Smooth muscle cell (in vitro differentiated cells): ENCODE results near the gene UBE2Q2. TPM values are rescaled to one million over a fixed set of nuclear protein-coding genes. Genes with fewer than 3 reads are reported as not detected.
A peak's percentile ranks its signal among the peaks of the same experiment; 100 is the strongest.

ENCODE experiments used
- DNase-seq: peaks from one replicate; lab custom pipeline; 2025; ENCODE audit not compliant: unreplicated experiment; lab: John Stamatoyannopoulos, UW
- H2AFZ ChIP-seq: fragments of 200-600 bp; sonication (generic); 2 replicates; pipeline ENCODE4 v1.6.0; 2016; ENCODE audit warnings: antibody characterized with exemption, low read depth, mild to moderate bottlenecking
- H3F3A ChIP-seq: fragments of 200-600 bp; sonication (generic); 2 replicates; pipeline ENCODE4 v1.6.0; 2017; ENCODE audit warnings: antibody characterized with exemption, low read depth
- H3K27ac ChIP-seq: fragments of 200-600 bp; sonication (generic); 2 replicates; pipeline ENCODE4 v1.5.1; 2016; ENCODE audit warnings: low read depth, mild to moderate bottlenecking
- H3K27me3 ChIP-seq: fragments of 200-600 bp; sonication (generic); 2 replicates; pipeline ENCODE4 v1.6.1; 2016; ENCODE audit warnings: low read depth, mild to moderate bottlenecking
- H3K36me3 ChIP-seq: fragments of 200-600 bp; sonication (generic); 2 replicates; pipeline ENCODE4 v1.5.1; 2016; ENCODE audit warnings: low read depth
- H3K4me1 ChIP-seq: fragments of 200-600 bp; sonication (generic); 2 replicates; pipeline ENCODE4 v1.5.1; 2016; ENCODE audit warnings: low read depth
- H3K4me2 ChIP-seq: fragments of 200-600 bp; sonication (generic); 2 replicates; pipeline ENCODE4 v1.6.0; 2016; ENCODE audit warnings: mild to moderate bottlenecking
- H3K4me3 ChIP-seq: fragments of 200-600 bp; sonication (generic); 2 replicates; pipeline ENCODE4 v1.5.1; 2016; ENCODE audit warnings: mild to moderate bottlenecking
- H3K79me2 ChIP-seq: fragments of 200-600 bp; sonication (generic); 2 replicates; pipeline ENCODE4 v1.6.0; 2016; ENCODE audit warnings: low read depth, mild to moderate bottlenecking
- H3K9ac ChIP-seq: fragments of 200-600 bp; sonication (generic); 2 replicates; pipeline ENCODE4 v1.6.0; 2016; ENCODE audit warnings: low read depth
- H3K9me3 ChIP-seq: fragments of 200-600 bp; sonication (generic); replicated peaks from 2 replicates; pipeline ENCODE4 v1.5.1; 2016; ENCODE audit warnings: low read depth
- H4K20me1 ChIP-seq: fragments of 200-600 bp; sonication (generic); 2 replicates; pipeline ENCODE4 v1.6.0; 2016; ENCODE audit warnings: low read depth
- WGBS: methylation state at CpG from one replicate; pipeline ENCODE4 v1.1.7; 2016; ENCODE audit warnings: low lambda C conversion rate; 5-methylcytosine and 5-hydroxymethylcytosine counted together
- polyA plus RNA-seq: library from polyadenylated mRNA; unstranded; fragments of >200 nt; fragmentation: Nextera tagmentation; extraction: Ambion mirVana; gene quantifications from 2 replicates; pipeline ENCODE4 v1.2.1, GENCODE V29; 2016
- total RNA-seq: library from RNA; depleted of rRNA; stranded (reverse); fragments of >200 nt; gene quantifications from 2 replicates; pipeline ENCODE4 v1.2.3, GENCODE V29; 2014
- TF ChIP-seq, protein P1 (sequence below): fragments of 200-600 bp; sonication (generic); IDR thresholded peaks from 2 replicates; pipeline ENCODE4 v1.5.1; 2017; ENCODE audit warnings: borderline replicate concordance, mild to moderate bottlenecking, antibody characterized with exemption; ENCODE audit not compliant: insufficient read depth, poor library complexity, severe bottlenecking

Gene UBE2Q2
- total and polyA plus RNA-seq, 2 experiments from 2014 or later = 32.6 to 44.7 TPM

DNA sequence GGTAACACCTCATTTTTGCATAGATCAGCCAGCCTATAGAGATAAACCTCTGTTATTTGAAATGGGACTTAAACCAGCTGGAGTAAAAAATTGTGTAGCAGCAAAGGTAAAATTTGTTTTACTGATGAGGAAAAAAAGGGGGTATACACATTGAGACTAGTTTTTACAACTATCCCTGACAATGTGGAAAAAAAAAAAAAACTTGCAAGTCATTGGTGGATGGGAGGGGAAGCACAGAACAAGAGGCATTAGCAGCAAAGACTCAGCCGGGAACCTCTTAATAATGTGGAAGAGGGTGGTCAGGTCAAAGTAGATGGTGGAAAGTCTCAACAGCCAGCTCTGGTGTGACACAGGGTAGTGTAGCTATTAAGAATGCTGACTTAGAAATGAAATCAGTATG is 74.9 kb downstream of the UBE2Q2 start:
- no peaks in the 10 kb centered on the region for H3K4me1 ChIP-seq
- H2AFZ ChIP-seq = no peak overlapping the region
- H3K36me3 ChIP-seq = peaks cover 9% of the 10 kb centered on the region
- 95% methylated on average over 1 of the region's 1 CpG for WGBS
- H3K79me2 ChIP-seq = peaks cover 12% of the 10 kb centered on the region
- no peaks in the 10 kb centered on the region for H3F3A ChIP-seq
- H3K4me2 ChIP-seq = no peak overlapping the region
- no peak overlapping the region for H3K27ac ChIP-seq
- TF ChIP-seq, protein P1, sequence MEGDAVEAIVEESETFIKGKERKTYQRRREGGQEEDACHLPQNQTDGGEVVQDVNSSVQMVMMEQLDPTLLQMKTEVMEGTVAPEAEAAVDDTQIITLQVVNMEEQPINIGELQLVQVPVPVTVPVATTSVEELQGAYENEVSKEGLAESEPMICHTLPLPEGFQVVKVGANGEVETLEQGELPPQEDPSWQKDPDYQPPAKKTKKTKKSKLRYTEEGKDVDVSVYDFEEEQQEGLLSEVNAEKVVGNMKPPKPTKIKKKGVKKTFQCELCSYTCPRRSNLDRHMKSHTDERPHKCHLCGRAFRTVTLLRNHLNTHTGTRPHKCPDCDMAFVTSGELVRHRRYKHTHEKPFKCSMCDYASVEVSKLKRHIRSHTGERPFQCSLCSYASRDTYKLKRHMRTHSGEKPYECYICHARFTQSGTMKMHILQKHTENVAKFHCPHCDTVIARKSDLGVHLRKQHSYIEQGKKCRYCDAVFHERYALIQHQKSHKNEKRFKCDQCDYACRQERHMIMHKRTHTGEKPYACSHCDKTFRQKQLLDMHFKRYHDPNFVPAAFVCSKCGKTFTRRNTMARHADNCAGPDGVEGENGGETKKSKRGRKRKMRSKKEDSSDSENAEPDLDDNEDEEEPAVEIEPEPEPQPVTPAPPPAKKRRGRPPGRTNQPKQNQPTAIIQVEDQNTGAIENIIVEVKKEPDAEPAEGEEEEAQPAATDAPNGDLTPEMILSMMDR = no peak
- DNase-seq = no peak
- no peak overlapping the region for H3K4me3 ChIP-seq
- H4K20me1 ChIP-seq = peaks cover 85% of the 10 kb centered on the region
- no peaks in the 10 kb centered on the region for H3K27me3 ChIP-seq
- H3K9me3 ChIP-seq = no peaks in the 10 kb centered on the region
- H3K9ac ChIP-seq = no peak overlapping the region

DNA sequence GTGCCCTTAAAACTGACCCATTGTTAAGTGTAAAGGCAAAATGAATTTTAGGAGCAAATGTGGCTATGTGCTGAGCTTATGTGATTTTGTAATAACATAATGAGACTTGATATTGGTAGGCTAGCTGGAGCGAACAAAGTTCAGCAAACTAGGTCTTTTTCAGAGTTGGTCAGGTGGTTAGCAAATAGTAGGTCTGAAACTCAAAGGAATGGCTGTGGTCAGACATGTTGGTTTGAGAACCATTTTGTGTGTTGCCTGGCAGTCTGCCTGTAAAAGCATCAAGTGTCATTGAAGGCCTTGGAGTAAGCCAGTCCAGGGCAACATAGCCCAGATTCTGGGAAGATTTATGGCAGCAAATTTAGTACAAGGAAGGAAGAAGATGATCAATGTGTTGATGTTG is 76.8 kb downstream of the UBE2Q2 start:
- no peak overlapping the region for H2AFZ ChIP-seq
- H4K20me1 ChIP-seq = peaks cover 88% of the 10 kb centered on the region
- TF ChIP-seq, protein P1 = no peak
- no peak overlapping the region for H3K4me2 ChIP-seq
- no peaks in the 10 kb centered on the region for H3K79me2 ChIP-seq
- H3K4me1 ChIP-seq = no peaks in the 10 kb centered on the region
- 96% methylated on average over 1 of the region's 1 CpG for WGBS
- H3K9ac ChIP-seq = no peak overlapping the region
- H3K27me3 ChIP-seq = no peaks in the 10 kb centered on the region
- no peak overlapping the region for H3K27ac ChIP-seq
- H3F3A ChIP-seq = no peaks in the 10 kb centered on the region
- DNase-seq = no peak
- peaks cover 4% of the 10 kb centered on the region for H3K36me3 ChIP-seq
- H3K9me3 ChIP-seq = no peaks in the 10 kb centered on the region
- H3K4me3 ChIP-seq = no peak overlapping the region

GRCh38 chr15:75921732-75922703 is 78.8 kb downstream of the UBE2Q2 start:
- no peaks in the 10 kb centered on the region for H3K9me3 ChIP-seq
- WGBS = 57% methylated on average over 9 of the region's 9 CpGs
- no peak overlapping the region for H3K4me3 ChIP-seq
- DNase-seq = no peak
- H3K79me2 ChIP-seq = peaks cover 10% of the 10 kb centered on the region
- peaks cover 97% of the 10 kb centered on the region for H4K20me1 ChIP-seq
- no peaks in the 10 kb centered on the region for H3K4me1 ChIP-seq
- H3F3A ChIP-seq = no peaks in the 10 kb centered on the region
- no peaks in the 10 kb centered on the region for H3K27me3 ChIP-seq
- H3K36me3 ChIP-seq = peaks cover 4% of the 10 kb centered on the region
- H3K4me2 ChIP-seq = no peak overlapping the region
- H3K9ac ChIP-seq = no peak overlapping the region
- TF ChIP-seq, protein P1 = peak; percentile 59
- H2AFZ ChIP-seq = no peak overlapping the region
- peak overlapping the region; percentile 20 for H3K27ac ChIP-seq
